K562 (cell line): ENCODE data around the gene ATP5PO. TPM values are rescaled to one million over a fixed set of nuclear protein-coding genes. Genes with fewer than 3 reads are reported as not detected.

Experiments
- BRF2 ChIP-seq: IDR thresholded peaks from 3 replicates; pipeline ENCODE4 v1.6.1; 2011; ENCODE audit warnings: borderline replicate concordance, mild to moderate bottlenecking; ENCODE audit not compliant: insufficient read length, insufficient read depth
- CEBPG ChIP-seq, 3 experiments: fragments of 200-800 bp in 1 of 3; sonication (Bioruptor generic) in 1 of 3; sonication (generic) in 1 of 3; formaldehyde crosslinking in 1 of 3; IDR thresholded peaks in 2 of 3; conservative IDR thresholded peaks in 1 of 3; 2 replicates each; pipeline versions ENCODE4 v1.6.1 to v1.8.0; 2016 to 2022; ENCODE audit warnings: missing compliant biosample characterization in 2 of 3, missing genetic modification characterization in 2 of 3, mild to moderate bottlenecking in 1 of 3, missing genetic modification reagents in 1 of 3
- E2F5 ChIP-seq: sonication (generic); formaldehyde crosslinking; IDR thresholded peaks from 2 replicates; pipeline ENCODE4 v1.8.0; 2022; ENCODE audit warnings: mild to moderate bottlenecking, missing genetic modification reagents
- ETV6 ChIP-seq, 3 experiments: fragments of 150-350 bp in 1 of 3; sonication (generic) in 1 of 3; formaldehyde crosslinking in 1 of 3; IDR thresholded peaks; 2 replicates each; pipeline versions ENCODE4 v1.6.1 to v1.8.0; 2014 to 2022; ENCODE audit warnings: borderline replicate concordance in 2 of 3, low read depth in 2 of 3, antibody characterized with exemption in 1 of 3, low read length in 1 of 3, mild to moderate bottlenecking in 1 of 3, missing genetic modification reagents in 1 of 3
- GABPA ChIP-seq: fragments of 200-800 bp; sonication (Bioruptor generic); conservative IDR thresholded peaks from 2 replicates; pipeline ENCODE4 v1.6.1; 2016; ENCODE audit warnings: low read depth, missing genetic modification characterization, missing compliant biosample characterization
- GTF2E2 ChIP-seq: fragments of 200-800 bp; sonication (Bioruptor generic); IDR thresholded peaks from 2 replicates; pipeline ENCODE4 v1.6.1; 2016; ENCODE audit warnings: missing genetic modification characterization, missing compliant biosample characterization
- MNT ChIP-seq, 2 experiments: fragments of 450-650 bp; conservative IDR thresholded peaks; 2 replicates each; pipeline ENCODE4 v1.6.1; 2017; ENCODE audit warnings: mild to moderate bottlenecking in 2 of 2, moderate library complexity in 2 of 2
- NCOA1 ChIP-seq: fragments of 450-650 bp; IDR thresholded peaks from 2 replicates; pipeline ENCODE4 v1.6.1; 2016; ENCODE audit warnings: low read depth
- PBX2 ChIP-seq, 2 experiments: IDR thresholded peaks in 1 of 2; conservative IDR thresholded peaks in 1 of 2; 2 replicates each; pipeline ENCODE4 v1.6.1; 2016; ENCODE audit warnings: low read depth in 2 of 2, mild to moderate bottlenecking in 1 of 2, missing compliant biosample characterization in 1 of 2, missing genetic modification characterization in 1 of 2, moderate library complexity in 1 of 2
- PRPF4 ChIP-seq: fragments of 200-400 bp; formaldehyde crosslinking; IDR thresholded peaks from one replicate; pipeline ENCODE4 v1.6.1; 2017; ENCODE audit warnings: low read length, low read depth, mild to moderate bottlenecking; ENCODE audit not compliant: insufficient read depth, poor library complexity, severe bottlenecking
- SFPQ ChIP-seq: fragments of 200-400 bp; formaldehyde crosslinking; IDR thresholded peaks from 2 replicates; pipeline ENCODE4 v1.6.1; 2017; ENCODE audit warnings: mild to moderate bottlenecking, low read depth, low read length, moderate library complexity
- SMARCA4 ChIP-seq: fragments of 450-650 bp; IDR thresholded peaks from 2 replicates; pipeline ENCODE4 v1.6.1; 2016
- ZBTB26 ChIP-seq: fragments of 450-650 bp; formaldehyde crosslinking; IDR thresholded peaks from 2 replicates; pipeline ENCODE4 v1.4.0; 2022; ENCODE audit warnings: missing genetic modification characterization
- ZNF146 ChIP-seq: IDR thresholded peaks from one replicate; pipeline ENCODE4 v1.6.1; 2018; ENCODE audit warnings: missing compliant biosample characterization; ENCODE audit not compliant: unreplicated experiment
- polyA plus RNA-seq, 8 experiments: library from polyadenylated mRNA; depleted of rRNA in 4 of 8; stranded (reverse) in 5 of 8; unstranded in 3 of 8; fragments of >200 nt; fragmentation: Nextera tagmentation in 2 of 8; fragmentation: Illumina TruSeq in 1 of 8; extraction: Ambion mirVana in 2 of 8; extraction: Trizol in 1 of 8; gene quantifications; 2 replicates each; pipeline versions ENCODE4 v1.2.1 to v1.2.3, GENCODE V29; 2011 to 2014; ENCODE audit warnings: inconsistent platforms in 1 of 8, missing spikeins in 1 of 8
- total RNA-seq, 7 experiments: library from RNA; depleted of rRNA in 6 of 7; stranded (reverse); fragments of >200 nt in 6 of 7; fragmentation: Illumina TruSeq in 2 of 7; extraction: Trizol in 2 of 7; gene quantifications; 2 replicates each; pipeline versions ENCODE4 v1.2.1 to v1.2.3, GENCODE V29; 2011 to 2021; ENCODE audit warnings: low replicate concordance in 1 of 7

The ATP5PO gene
- total and polyA plus RNA-seq, 9 of the 15 experiments (the other 6 are each of a cell fraction or from before 2014, with no cell fraction given): 367 to 2,722 (median 808) TPM

- TF ChIP-seq SFPQ (no peak), MNT (conservative IDR thresholded peaks at IDR 0.05) (no peak), PRPF4 (no peak), SMARCA4 (peak; percentile 17; the same call in 1 of the 2 replicates), ZBTB26 (CRISPR knock-in tag) (no peak), GTF2E2 (tag) (peak; percentile 70; the same call in 1 of the 2 replicates), PBX2 (CRISPR knock-in tag; IDR thresholded peaks at IDR 0.05; ENCODE audit: low read depth) (no peak), PBX2 (tag; conservative IDR thresholded peaks at IDR 0.05; ENCODE audit: low read depth) (no peak), ETV6 (IDR thresholded peaks at IDR 0.05; ENCODE audit: borderline replicate concordance in 1 of 2, low read depth in 2 of 2, low read length in 1 of 2) (no peak), ETV6 (CRISPR knock-in tag; IDR thresholded peaks at IDR 0.05; ENCODE audit: borderline replicate concordance) (no peak), CEBPG (CRISPR knock-in tag; IDR thresholded peaks at IDR 0.05) (no peak), CEBPG (tag; conservative IDR thresholded peaks at IDR 0.05 in 1 of 2, IDR thresholded peaks at IDR 0.05 in 1 of 2) (peak in 1 of 2 experiments; percentile 29; a peak in 1 of 4 replicates), NCOA1 (no peak), E2F5 (CRISPR knock-in tag) (no peak), GABPA (tag) (0 out of 2 replicates have a peak, but pooled peaks have one; percentile 23), ZNF146 (CRISPR knock-in tag) (no peak), BRF2 (no peak)
Measured at GRCh38 chr21:33945652-33946270, 30.2 kb upstream of the ATP5PO start (continued).
